ENCODE data around the gene RAB17.

GRCh38 chr2:237623428-237624403 lies 33.2 kb upstream of the RAB17 start:
- TF ChIP-seq CTCF (IDR thresholded peaks at IDR 0.05 in 8 of 11, conservative IDR thresholded peaks at IDR 0.05 in 3 of 11) = no peak
- TF ChIP-seq POLR2AphosphoS5 (IDR thresholded peaks at IDR 0.05) = no peak

Data from spleen (tissue), 7 donors.